Esophagus muscularis mucosa (tissue), 3 donors: Measurements from ENCODE around the gene PHACTR1.

Experiments used
- POLR2A ChIP-seq: fragments of 450-650 bp; IDR thresholded peaks from one replicate; pipeline ENCODE4 v1.6.1; 2017; ENCODE audit warnings: antibody characterized with exemption, moderate library complexity, mild to moderate bottlenecking, low read depth
- TF ChIP-seq, protein P1 (sequence below), 3 experiments: fragments of 200-600 bp in 2 of 3; fragments of 450-650 bp in 1 of 3; sonication (generic) in 2 of 3; IDR thresholded peaks; one replicate each; pipeline ENCODE4 v1.5.1; 2017 to 2019; ENCODE audit warnings: antibody characterized with exemption in 3 of 3, mild to moderate bottlenecking in 2 of 3, moderate library complexity in 1 of 3

DNA sequence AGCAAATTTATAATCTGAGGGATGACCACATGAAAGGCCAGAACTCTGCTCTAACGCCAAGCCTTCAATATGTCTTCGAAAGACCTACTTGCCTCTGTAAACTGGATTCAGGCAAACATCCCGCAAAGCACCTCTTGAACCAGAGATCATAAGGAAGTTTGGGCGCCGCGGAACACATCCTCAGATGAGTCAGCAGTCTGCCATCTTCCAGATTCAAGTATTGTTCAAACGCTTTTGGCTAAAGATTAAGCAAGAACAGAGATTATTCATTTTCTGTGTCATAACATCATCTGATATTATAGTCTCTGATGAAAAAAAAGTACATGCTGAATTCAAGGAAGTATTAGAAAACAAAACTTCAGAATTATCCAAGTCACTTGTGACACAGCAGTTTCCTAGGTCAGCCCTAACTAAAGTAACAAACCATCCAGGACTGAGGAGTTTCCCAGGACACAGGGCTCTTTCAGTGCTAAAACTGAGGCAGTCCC is 591.0 kb downstream of the PHACTR1 start:
- no peak for TF ChIP-seq POLR2A
- TF ChIP-seq, protein P1, sequence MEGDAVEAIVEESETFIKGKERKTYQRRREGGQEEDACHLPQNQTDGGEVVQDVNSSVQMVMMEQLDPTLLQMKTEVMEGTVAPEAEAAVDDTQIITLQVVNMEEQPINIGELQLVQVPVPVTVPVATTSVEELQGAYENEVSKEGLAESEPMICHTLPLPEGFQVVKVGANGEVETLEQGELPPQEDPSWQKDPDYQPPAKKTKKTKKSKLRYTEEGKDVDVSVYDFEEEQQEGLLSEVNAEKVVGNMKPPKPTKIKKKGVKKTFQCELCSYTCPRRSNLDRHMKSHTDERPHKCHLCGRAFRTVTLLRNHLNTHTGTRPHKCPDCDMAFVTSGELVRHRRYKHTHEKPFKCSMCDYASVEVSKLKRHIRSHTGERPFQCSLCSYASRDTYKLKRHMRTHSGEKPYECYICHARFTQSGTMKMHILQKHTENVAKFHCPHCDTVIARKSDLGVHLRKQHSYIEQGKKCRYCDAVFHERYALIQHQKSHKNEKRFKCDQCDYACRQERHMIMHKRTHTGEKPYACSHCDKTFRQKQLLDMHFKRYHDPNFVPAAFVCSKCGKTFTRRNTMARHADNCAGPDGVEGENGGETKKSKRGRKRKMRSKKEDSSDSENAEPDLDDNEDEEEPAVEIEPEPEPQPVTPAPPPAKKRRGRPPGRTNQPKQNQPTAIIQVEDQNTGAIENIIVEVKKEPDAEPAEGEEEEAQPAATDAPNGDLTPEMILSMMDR (IDR thresholded peaks at IDR 0.05), result no peak
